ENCODE results near the gene LHX6. TPM values are rescaled to one million over a fixed set of nuclear protein-coding genes. Genes with fewer than 3 reads are reported as not detected.

The LHX6 gene
- total RNA-seq, 4 donors from 2014 or later = 0.68 to 12.7 (median 1.4) TPM; not detected in 1

- Histone ChIP-seq H3K36me3 (no peaks in the 10 kb centered on the region), H3K4me1 (peaks cover 0 to 6% (median 0%) of the 10 kb centered on the region in 4 donors), H3K4me3 (no peak overlapping the region), H3K9me3 (no peaks in the 10 kb centered on the region), H3K27me3 (no peaks in the 10 kb centered on the region), H3K27ac (no peak overlapping the region)
- in situ Hi-C loops (cut with MboI; ENCODE audit: low pct_ligation_motif_present in 1 of 4, low pct_unique_long_range_greater_than_20kb in 1 of 4, low sequenced_read_pairs in 3 of 4) = no loop called here
- TF ChIP-seq POLR2AphosphoS5 (IDR thresholded peaks at IDR 0.05) (no peak), CTCF (IDR thresholded peaks at IDR 0.05) (no peak), POLR2A (IDR thresholded peaks at IDR 0.05) (no peak), EP300 (IDR thresholded peaks at IDR 0.05; ENCODE audit: low read depth) (no peak)
- WGBS, 2 donors (ENCODE audit: low coverage in 1 of 2) = 73 to 90% methylated on average over 4 of the region's 4 CpGs
- DNase-seq = no peak
- intact Hi-C loops (cut with DNase I; ENCODE audit: low total_unique reads) = no loop called here
These were observed 32.9 kb downstream of the LHX6 start for GRCh38 chr9:122195875-122196274.

- Histone ChIP-seq H3K4me1 (peaks cover 0 to 6% (median 0%) of the 10 kb centered on the region in 4 donors), H3K36me3 (no peaks in the 10 kb centered on the region), H3K27me3 (no peaks in the 10 kb centered on the region), H3K4me3 (no peak overlapping the region), H3K27ac (no peak overlapping the region), H3K9me3 (no peaks in the 10 kb centered on the region)
- in situ Hi-C loops (cut with MboI; ENCODE audit: low pct_ligation_motif_present in 1 of 4, low pct_unique_long_range_greater_than_20kb in 1 of 4, low sequenced_read_pairs in 3 of 4) = no loop called here
- no peak for DNase-seq
- TF ChIP-seq POLR2AphosphoS5 (IDR thresholded peaks at IDR 0.05) (no peak), POLR2A (IDR thresholded peaks at IDR 0.05) (no peak), EP300 (IDR thresholded peaks at IDR 0.05; ENCODE audit: low read depth) (no peak)
- intact Hi-C loops (cut with DNase I; ENCODE audit: low total_unique reads) = no loop called here
- WGBS, 2 donors (ENCODE audit: low coverage in 1 of 2) = 76 to 85% methylated on average over 4 to 6 of the region's 6 CpGs
These were observed 35.1 kb downstream of the LHX6 start for GRCh38 chr9:122193651-122194050.

GRCh38 chr9:122192914-122193525, 35.7 kb downstream of the LHX6 start:
- Histone ChIP-seq H3K9me3 (no peaks in the 10 kb centered on the region), H3K27me3 (no peaks in the 10 kb centered on the region), H3K27ac (no peak overlapping the region), H3K36me3 (no peaks in the 10 kb centered on the region), H3K4me1 (peaks cover 0 to 6% (median 0%) of the 10 kb centered on the region in 4 donors), H3K4me3 (no peak overlapping the region)
- TF ChIP-seq POLR2AphosphoS5 (IDR thresholded peaks at IDR 0.05) = no peak
- no peak for TF ChIP-seq POLR2A (IDR thresholded peaks at IDR 0.05)
- no peak for TF ChIP-seq CTCF (IDR thresholded peaks at IDR 0.05)
- no peak for TF ChIP-seq EP300 (IDR thresholded peaks at IDR 0.05; ENCODE audit: low read depth)
- no peak for DNase-seq
- in situ Hi-C loops (cut with MboI; ENCODE audit: low pct_ligation_motif_present in 1 of 4, low pct_unique_long_range_greater_than_20kb in 1 of 4, low sequenced_read_pairs in 3 of 4) = no loop called here
- 84 to 93% methylated on average over 3 to 16 of the region's 16 CpGs for WGBS, 2 donors (ENCODE audit: low coverage in 1 of 2)
- intact Hi-C loops (cut with DNase I; ENCODE audit: low total_unique reads) = no loop called here

GRCh38 chr9:122192261-122192875, 36.4 kb downstream of the LHX6 start:
- in situ Hi-C loops (cut with MboI; ENCODE audit: low pct_ligation_motif_present in 1 of 4, low pct_unique_long_range_greater_than_20kb in 1 of 4, low sequenced_read_pairs in 3 of 4) = no loop called here
- WGBS, 2 donors (ENCODE audit: low coverage in 1 of 2) = 74% methylated on average over 5 of the region's 5 CpGs; no CpG with 5 or more reads in 1 of the 2 donors

GRCh38 chr9:122191584-122191983, 37.2 kb downstream of the LHX6 start:
- intact Hi-C loops (cut with DNase I; ENCODE audit: low total_unique reads) = no loop called here

More at GRCh38 chr9:122192261-122192875, 36.4 kb downstream of the LHX6 start:
- Histone ChIP-seq H3K4me1 (peaks cover 0 to 2% (median 0%) of the 10 kb centered on the region in 4 donors), H3K36me3 (no peaks in the 10 kb centered on the region), H3K9me3 (no peaks in the 10 kb centered on the region), H3K27ac (no peak overlapping the region), H3K27me3 (no peaks in the 10 kb centered on the region), H3K4me3 (no peak overlapping the region)
- no peak for DNase-seq
- intact Hi-C loops (cut with DNase I; ENCODE audit: low total_unique reads) = no loop called here
- TF ChIP-seq POLR2AphosphoS5 (IDR thresholded peaks at IDR 0.05) (no peak), POLR2A (IDR thresholded peaks at IDR 0.05) (no peak)

More at GRCh38 chr9:122191584-122191983, 37.2 kb downstream of the LHX6 start:
- Histone ChIP-seq H3K4me3 (no peak overlapping the region), H3K27me3 (no peaks in the 10 kb centered on the region), H3K27ac (no peak overlapping the region), H3K9me3 (no peaks in the 10 kb centered on the region), H3K4me1 (peaks cover 0 to 4% (median 0%) of the 10 kb centered on the region in 4 donors), H3K36me3 (no peaks in the 10 kb centered on the region)
- in situ Hi-C loops (cut with MboI; ENCODE audit: low pct_ligation_motif_present in 1 of 4, low pct_unique_long_range_greater_than_20kb in 1 of 4, low sequenced_read_pairs in 3 of 4) = no loop called here
- DNase-seq = no peak
- TF ChIP-seq CTCF (IDR thresholded peaks at IDR 0.05) = no peak
- no peak for TF ChIP-seq POLR2A (IDR thresholded peaks at IDR 0.05)
- TF ChIP-seq EP300 (IDR thresholded peaks at IDR 0.05; ENCODE audit: low read depth) = no peak
- TF ChIP-seq POLR2AphosphoS5 (IDR thresholded peaks at IDR 0.05) = no peak
- WGBS, 2 donors (ENCODE audit: low coverage in 1 of 2) = 86% methylated on average over 11 of the region's 11 CpGs; no CpG with 5 or more reads in 1 of the 2 donors
